CD4-positive, alpha-beta memory T cell (primary cell): ENCODE data around the gene OBSCN. TPM values are rescaled to one million over a fixed set of nuclear protein-coding genes. Genes with fewer than 3 reads are reported as not detected.
A peak's percentile ranks its signal among the peaks of the same experiment; 100 is the strongest.

Experiments used
- CTCF ChIA-PET: fragments of 350-600 bp; sonication (Branson Sonifier 250); formaldehyde crosslinking; loops from one replicate; lab custom pipeline; 2021; ENCODE audit warnings: inconsistent platforms; ENCODE audit not compliant: partially characterized antibody; lab: Charles Lee
- POLR2A ChIA-PET: fragments of 350-600 bp; sonication (Branson Sonifier 250); formaldehyde crosslinking; loops from one replicate; lab custom pipeline; 2021; ENCODE audit not compliant: partially characterized antibody; lab: Charles Lee
- DNase-seq, 5 donors: peaks; one replicate each; pipeline versions ENCODE4 v3.0.0 to v3.0.0-alpha.2; 2020 to 2022; ENCODE audit warnings: mixed read lengths in 1 of 5
- H3K27ac ChIP-seq: one replicate; pipeline ENCODE4 v1.7.0; 2013; ENCODE audit warnings: low read depth, low read length
- H3K27me3 ChIP-seq: 2 replicates; pipeline ENCODE4 v1.7.0; 2013; ENCODE audit warnings: mild to moderate bottlenecking, low read length, moderate library complexity; ENCODE audit not compliant: insufficient read depth
- H3K36me3 ChIP-seq: 2 replicates; pipeline ENCODE4 v1.7.0; 2013; ENCODE audit warnings: mild to moderate bottlenecking, low read length, moderate library complexity; ENCODE audit not compliant: insufficient read depth
- H3K4me1 ChIP-seq: 2 replicates; pipeline ENCODE4 v1.7.0; 2013; ENCODE audit warnings: mild to moderate bottlenecking, low read length, moderate library complexity; ENCODE audit not compliant: insufficient read depth
- H3K4me3 ChIP-seq, 2 donors: one replicate each; pipeline ENCODE4 v1.7.0; 2013; ENCODE audit warnings: low read length in 2 of 2, mild to moderate bottlenecking in 1 of 2
- H3K9me3 ChIP-seq, 2 donors: one replicate each; pipeline ENCODE4 v1.7.0; 2013; ENCODE audit warnings: low read length in 2 of 2, control low read depth in 1 of 2; ENCODE audit not compliant: control insufficient read depth in 1 of 2
- H3K27ac Mint-ChIP-seq, 7 donors: one replicate each; pipeline ENCODE4 v1.8.0; 2020 to 2021; ENCODE audit warnings: mixed read lengths in 7 of 7, mild to moderate bottlenecking in 6 of 7, inconsistent platforms in 3 of 7, moderate library complexity in 3 of 7
- H3K27me3 Mint-ChIP-seq, 2 donors: one replicate each; pipeline ENCODE4 v1.8.0; 2020 to 2021; ENCODE audit warnings: mixed read lengths in 2 of 2
- H3K36me3 Mint-ChIP-seq, 2 donors: one replicate each; pipeline ENCODE4 v1.8.0; 2020 to 2021; ENCODE audit warnings: mixed read lengths in 2 of 2, inconsistent platforms in 1 of 2, mild to moderate bottlenecking in 1 of 2
- H3K4me1 Mint-ChIP-seq, 4 donors: one replicate each; pipeline ENCODE4 v1.8.0; 2020 to 2021; ENCODE audit warnings: mixed read lengths in 4 of 4, mild to moderate bottlenecking in 1 of 4
- H3K4me3 Mint-ChIP-seq, 8 donors: one replicate each; pipeline ENCODE4 v1.8.0; 2020 to 2021; ENCODE audit warnings: mixed read lengths in 8 of 8, mild to moderate bottlenecking in 7 of 8, moderate library complexity in 6 of 8, inconsistent platforms in 3 of 8
- H3K9me3 Mint-ChIP-seq, 8 donors: one replicate each; pipeline ENCODE4 v1.8.0; 2020 to 2021; ENCODE audit warnings: mixed read lengths in 8 of 8, mild to moderate bottlenecking in 5 of 8, inconsistent platforms in 3 of 8, moderate library complexity in 1 of 8
- intact Hi-C: fragments of 100-400 bp; cut with micrococcal nuclease; formaldehyde crosslinking; loops from one replicate; pipeline ENCODE4 v1.15.1; 2023
- polyA plus RNA-seq, 2 donors: library from polyadenylated mRNA; unstranded; fragments of 300-500 nt; fragmentation: Illumina TruSeq; gene quantifications; one replicate each; pipeline ENCODE4 v1.2.3, GENCODE V29; 2021
- total RNA-seq, 2 experiments: library from RNA; stranded (reverse); gene quantifications; one replicate each; pipeline ENCODE4 v1.2.3, GENCODE V29; 2021

Gene OBSCN
- total and polyA plus RNA-seq, 4 experiments from 2014 or later, result 0.19 to 91.4 (median 39.8) TPM

DNA sequence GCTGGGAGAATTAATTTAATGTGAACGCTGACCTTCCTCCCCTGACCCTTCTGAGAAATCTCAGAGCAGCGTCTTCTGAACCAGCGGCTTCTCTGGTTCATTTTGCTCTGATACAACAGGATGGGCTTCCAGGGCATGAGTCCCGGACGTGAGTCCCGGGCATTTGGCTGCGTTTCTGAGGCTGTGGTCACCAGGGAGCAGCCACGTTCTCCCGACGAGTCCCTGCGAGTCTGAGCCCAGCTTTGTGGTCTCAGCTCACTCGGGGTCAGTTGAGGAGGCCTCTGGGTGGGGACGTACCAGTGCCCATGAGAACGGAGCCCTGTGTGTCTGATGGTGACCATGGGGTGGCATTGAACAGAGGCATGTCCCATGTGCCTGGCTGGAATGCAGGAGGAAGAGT lies 17.7 kb upstream of the OBSCN start:
- Histone ChIP-seq H3K27me3 (no peaks in the 10 kb centered on the region), H3K4me1 (peaks cover 23% of the 10 kb centered on the region), H3K36me3 (no peaks in the 10 kb centered on the region), H3K27ac (no peak overlapping the region), H3K9me3 (no peaks in the 10 kb centered on the region), H3K4me3 (no peak overlapping the region)
- ChIA-PET CTCF (interaction anchor here (1.0 kb wide), 1 partner anchor 9 kb away, joined by 3 read pairs; no protein-coding TSS in a partner anchor), POLR2A (no interaction called here)
- DNase-seq, result no peak
- Mint-ChIP-seq H3K27me3 (peaks cover 0 to 2% of the 10 kb centered on the region in 2 donors), H3K9me3 (peaks cover 0 to 4% (median 0%) of the 10 kb centered on the region in 8 donors), H3K4me3 (no peak overlapping the region), H3K4me1 (peaks cover 22 to 45% (median 29%) of the 10 kb centered on the region in 4 donors), H3K36me3 (peaks cover 0 to 4% of the 10 kb centered on the region in 2 donors), H3K27ac (peak overlapping the region in 1 of 7 donors; percentile 42)
- intact Hi-C loops, result no loop called here

- no peaks in the 10 kb centered on the region for H3K36me3 ChIP-seq
- Mint-ChIP-seq H3K4me1 (peaks cover 16 to 39% (median 23%) of the 10 kb centered on the region in 4 donors), H3K36me3 (peaks cover under 1 to 5% of the 10 kb centered on the region in 2 donors), H3K27ac (peak overlapping the region in 3 of 7 donors; percentile 25 to 37 (median 26)), H3K9me3 (peaks cover 0 to 2% (median 0%) of the 10 kb centered on the region in 8 donors), H3K4me3 (no peak overlapping the region), H3K27me3 (no peaks in the 10 kb centered on the region)
- no peak overlapping the region for H3K27ac ChIP-seq
- intact Hi-C loops, result no loop called here
- H3K4me3 ChIP-seq, result no peak overlapping the region
- H3K4me1 ChIP-seq, result peaks cover 18% of the 10 kb centered on the region
- H3K27me3 ChIP-seq, result no peaks in the 10 kb centered on the region
- no peak for DNase-seq
- CTCF ChIA-PET, result no interaction called here
- POLR2A ChIA-PET, result no interaction called here
- no peaks in the 10 kb centered on the region for H3K9me3 ChIP-seq
These were observed 17.1 kb upstream of the OBSCN start for GRCh38 chr1:228190778-228191177.

GRCh38 chr1:228194436-228194835 lies 13.4 kb upstream of the OBSCN start:
- CTCF ChIA-PET, result no interaction called here
- no peak for DNase-seq

DNA sequence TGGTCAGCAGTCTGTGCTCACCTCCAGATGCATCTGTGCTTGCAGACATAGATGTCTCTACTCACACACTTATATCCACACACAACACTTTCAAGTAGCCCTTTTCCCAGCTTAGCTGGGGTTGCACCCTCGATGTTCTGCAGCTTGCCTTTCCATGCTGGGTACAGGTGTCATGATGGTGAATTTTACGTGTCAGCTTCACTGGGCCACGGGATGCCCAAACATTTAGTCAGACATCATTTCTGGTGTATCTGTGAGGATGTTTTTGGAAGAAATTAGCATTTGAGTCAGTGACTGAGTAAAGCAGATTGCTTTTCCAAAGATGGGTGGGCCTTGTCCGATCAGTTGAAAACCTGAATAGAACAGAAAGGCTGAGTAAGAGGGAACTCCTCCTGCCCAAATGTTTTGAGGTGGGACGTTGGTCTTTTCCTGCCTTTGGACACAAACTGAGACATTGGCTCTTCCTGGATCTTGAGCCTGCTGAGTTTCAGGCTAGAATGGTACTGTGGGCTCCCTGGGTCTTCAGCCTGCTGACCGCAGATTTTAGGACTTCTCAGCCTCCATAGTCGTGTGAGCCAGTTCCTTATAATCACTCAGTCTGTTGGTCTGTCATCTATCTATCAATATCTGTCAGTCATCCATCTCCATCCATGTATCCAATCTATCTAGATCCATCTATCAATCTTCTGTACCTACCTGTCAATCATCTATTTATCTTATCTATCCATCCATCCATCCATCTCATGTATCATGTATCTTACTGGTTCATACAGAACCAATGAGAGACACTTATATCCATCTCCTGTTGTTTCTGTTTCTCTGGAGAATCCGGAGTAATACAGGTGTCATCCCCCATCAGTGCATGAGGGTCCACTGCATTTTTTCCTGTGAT lies 12.7 kb upstream of the OBSCN start:
- H3K4me1 Mint-ChIP-seq, result peaks cover 0 to 5% (median 2%) of the 10 kb centered on the region in 4 donors
- Histone ChIP-seq H3K9me3 (peaks cover 0 to 9% of the 10 kb centered on the region in 2 donors), H3K27ac (no peak overlapping the region), H3K4me1 (no peaks in the 10 kb centered on the region), H3K4me3 (no peak overlapping the region), H3K27me3 (no peaks in the 10 kb centered on the region), H3K36me3 (no peaks in the 10 kb centered on the region)
- ChIA-PET CTCF (no interaction called here), POLR2A (no interaction called here)
- no peak overlapping the region for H3K4me3 Mint-ChIP-seq
- H3K27me3 Mint-ChIP-seq, result no peaks in the 10 kb centered on the region
- peaks cover 0 to 19% (median 13%) of the 10 kb centered on the region in 8 donors for H3K9me3 Mint-ChIP-seq
- H3K27ac Mint-ChIP-seq, result no peak overlapping the region
- intact Hi-C loops, result no loop called here
- H3K36me3 Mint-ChIP-seq, result peaks cover 14 to 27% of the 10 kb centered on the region in 2 donors
- DNase-seq, result no peak

More at GRCh38 chr1:228194436-228194835, 13.4 kb upstream of the OBSCN start:
- intact Hi-C loops, result no loop called here
- POLR2A ChIA-PET, result no interaction called here
- peaks cover 0 to 10% (median 5%) of the 10 kb centered on the region in 4 donors for H3K4me1 Mint-ChIP-seq
- H3K4me1 ChIP-seq, result peaks cover 4% of the 10 kb centered on the region
- no peak overlapping the region for H3K4me3 ChIP-seq
- H3K36me3 Mint-ChIP-seq, result peaks cover 12 to 21% of the 10 kb centered on the region in 2 donors
- no peak overlapping the region for H3K27ac Mint-ChIP-seq
- no peaks in the 10 kb centered on the region for H3K27me3 ChIP-seq
- peaks cover 0 to 14% (median 10%) of the 10 kb centered on the region in 8 donors for H3K9me3 Mint-ChIP-seq
- no peaks in the 10 kb centered on the region for H3K36me3 ChIP-seq
- no peaks in the 10 kb centered on the region for H3K27me3 Mint-ChIP-seq
- peaks cover 0 to 9% of the 10 kb centered on the region in 2 donors for H3K9me3 ChIP-seq
- H3K27ac ChIP-seq, result no peak overlapping the region
- no peak overlapping the region for H3K4me3 Mint-ChIP-seq

GRCh38 chr1:228197555-228198147 lies 10.2 kb upstream of the OBSCN start:
- peaks cover 0 to 9% of the 10 kb centered on the region in 2 donors for H3K9me3 ChIP-seq
- H3K4me1 ChIP-seq, result no peaks in the 10 kb centered on the region
- ChIA-PET CTCF (no interaction called here), POLR2A (no interaction called here)
- intact Hi-C loops, result no loop called here
- H3K36me3 ChIP-seq, result no peaks in the 10 kb centered on the region
- peaks cover 0 to 2% of the 10 kb centered on the region in 2 donors for H3K27me3 Mint-ChIP-seq
- H3K36me3 Mint-ChIP-seq, result peaks cover 17 to 38% of the 10 kb centered on the region in 2 donors
- no peak overlapping the region for H3K4me3 ChIP-seq
- no peak overlapping the region for H3K27ac Mint-ChIP-seq
- DNase-seq, result no peak
- H3K9me3 Mint-ChIP-seq, result peaks cover 0 to 23% (median 13%) of the 10 kb centered on the region in 8 donors
- no peak overlapping the region for H3K4me3 Mint-ChIP-seq
- no peaks in the 10 kb centered on the region for H3K4me1 Mint-ChIP-seq
- no peaks in the 10 kb centered on the region for H3K27me3 ChIP-seq
- H3K27ac ChIP-seq, result no peak overlapping the region

GRCh38 chr1:228198977-228199590 lies 8.8 kb upstream of the OBSCN start:
- H3K36me3 ChIP-seq, result no peaks in the 10 kb centered on the region
- Mint-ChIP-seq H3K9me3 (peaks cover 0 to 23% (median 13%) of the 10 kb centered on the region in 8 donors), H3K36me3 (peaks cover 17 to 38% of the 10 kb centered on the region in 2 donors), H3K27ac (peak overlapping the region in 2 of 7 donors; percentile 25 to 54), H3K4me3 (peak overlapping the region in 1 of 8 donors; percentile 22), H3K27me3 (peaks cover 0 to 2% of the 10 kb centered on the region in 2 donors), H3K4me1 (no peaks in the 10 kb centered on the region)
- CTCF ChIA-PET, result interaction anchor here (1.0 to 1.7 kb wide), 2 partner anchors 9 to 15 kb away, joined by 3 to 5 read pairs; no protein-coding TSS in a partner anchor
- no peaks in the 10 kb centered on the region for H3K4me1 ChIP-seq
- intact Hi-C loops, result no loop called here
- POLR2A ChIA-PET, result no interaction called here
- H3K27me3 ChIP-seq, result no peaks in the 10 kb centered on the region
- peaks cover 0 to 9% of the 10 kb centered on the region in 2 donors for H3K9me3 ChIP-seq
- H3K27ac ChIP-seq, result no peak overlapping the region
- DNase-seq, result no peak
- H3K4me3 ChIP-seq, result no peak overlapping the region
